CD4-positive, alpha-beta T cell treated with Interleukin-1 beta for 1 hour (primary cell): Measurements from ENCODE around the gene OPN1MW.
A peak's percentile ranks its signal among the peaks of the same experiment; 100 is the strongest.
"Not testable (repeated sequence)": the region's sequence is repeated elsewhere in the genome, so short reads cannot be mapped to it uniquely, and the experiment has no call there.

Source experiments
- DNase-seq, 2 donors: peaks; one replicate each; pipeline ENCODE4 v3.0.0-alpha.2; 2020 to 2022

OPN1MW gene

DNA sequence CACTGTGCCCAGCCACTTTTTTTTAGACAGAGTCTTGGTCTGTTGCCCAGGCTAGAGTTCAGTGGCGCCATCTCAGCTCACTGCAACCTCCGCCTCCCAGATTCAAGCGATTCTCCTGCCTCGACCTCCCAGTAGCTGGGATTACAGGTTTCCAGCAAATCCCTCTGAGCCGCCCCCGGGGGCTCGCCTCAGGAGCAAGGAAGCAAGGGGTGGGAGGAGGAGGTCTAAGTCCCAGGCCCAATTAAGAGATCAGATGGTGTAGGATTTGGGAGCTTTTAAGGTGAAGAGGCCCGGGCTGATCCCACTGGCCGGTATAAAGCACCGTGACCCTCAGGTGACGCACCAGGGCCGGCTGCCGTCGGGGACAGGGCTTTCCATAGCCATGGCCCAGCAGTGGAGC is at the start of gene OPN1MW:
OPN1MW (plus strand) TSS at position 301 of the 400 bp plus-strand sequence; CDS start at position 383, 82 bp downstream.
- DNase-seq, result not testable (repeated sequence)

DNA sequence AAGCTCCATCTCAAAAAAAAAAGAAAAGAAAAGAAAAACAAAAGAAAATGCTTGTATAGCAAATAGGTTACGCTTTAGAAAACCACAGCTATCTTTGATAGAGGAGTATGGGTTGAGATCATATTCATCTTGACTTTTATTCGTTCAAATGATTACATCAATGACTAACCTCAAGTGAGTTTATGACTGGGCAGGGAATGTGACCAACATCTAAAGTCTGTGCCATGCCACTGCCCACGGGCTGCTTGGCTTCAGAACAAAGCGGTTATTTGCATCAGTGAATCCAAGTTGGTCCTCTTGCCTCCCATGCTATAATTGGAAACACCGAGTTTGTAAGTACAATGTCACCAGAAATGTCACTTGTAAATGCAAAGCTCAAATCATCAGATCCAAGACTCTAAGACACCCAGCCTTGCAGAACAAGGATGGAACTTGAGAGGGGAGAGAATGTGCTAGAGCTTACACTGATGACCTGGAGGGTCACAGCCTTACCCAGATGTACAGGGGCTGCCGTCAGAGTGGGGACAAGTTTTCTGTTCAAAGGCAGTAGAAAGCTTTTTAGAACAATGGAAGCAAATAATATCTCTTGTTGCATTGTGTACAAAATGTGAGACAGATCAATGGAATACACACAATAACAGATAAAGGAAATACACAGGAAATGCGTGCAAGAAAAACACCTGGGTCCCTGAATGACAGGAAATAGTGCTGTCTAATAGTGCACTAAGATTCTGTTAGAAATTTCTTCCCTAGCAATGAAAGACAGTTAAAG is 46.8 kb upstream of the OPN1MW start:
- DNase-seq, result peak in 1 of 2 donors; percentile 54

DNA sequence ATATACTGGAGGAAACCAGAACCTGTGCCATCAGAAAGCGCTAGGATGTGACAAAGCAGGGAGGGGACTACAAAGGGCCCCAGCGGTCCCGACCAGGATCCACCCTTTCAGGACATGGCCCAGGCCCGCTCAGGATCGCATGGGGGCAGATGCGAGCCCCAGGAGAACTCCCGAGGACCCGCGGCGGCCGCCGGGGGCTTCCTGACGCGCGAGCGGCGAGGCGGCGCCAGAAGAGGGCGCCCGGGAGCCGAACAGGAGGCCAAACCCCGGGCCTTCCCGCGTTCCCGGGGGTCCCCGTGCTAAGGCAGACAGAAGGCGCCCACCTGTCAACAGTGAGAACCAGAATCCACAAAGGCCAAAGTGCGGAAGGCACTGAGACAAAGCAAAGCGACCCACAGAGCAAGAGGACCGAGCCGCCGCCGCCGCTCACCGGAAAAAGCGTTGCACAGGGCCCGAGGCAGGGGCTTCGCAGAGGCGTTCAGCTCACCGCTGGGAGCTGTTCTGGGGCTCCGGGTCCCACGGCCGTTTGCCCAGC is 45.7 kb upstream of the OPN1MW start:
- peak; percentile 73 to 76 for DNase-seq

DNA sequence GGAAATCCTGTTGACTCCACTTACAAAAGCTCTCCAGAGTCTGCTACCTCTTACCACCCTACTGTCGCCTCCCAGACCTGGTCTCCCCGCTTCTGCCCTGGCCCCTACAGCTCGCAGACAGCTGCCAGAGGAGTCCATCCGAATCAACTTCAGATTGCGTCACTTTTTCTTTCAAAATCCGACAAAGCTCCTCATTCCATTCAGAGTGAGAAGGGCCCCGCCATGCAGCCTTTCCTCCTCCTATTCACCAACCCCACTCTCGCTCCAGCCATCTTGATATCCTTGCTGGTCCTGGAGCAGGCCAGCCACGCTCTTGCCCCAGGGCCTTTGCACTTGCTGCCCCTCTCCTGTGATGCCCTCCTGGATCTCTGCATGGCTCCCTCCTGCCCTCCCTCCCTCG is 43.5 kb upstream of the OPN1MW start:
- DNase-seq, result no peak

DNA sequence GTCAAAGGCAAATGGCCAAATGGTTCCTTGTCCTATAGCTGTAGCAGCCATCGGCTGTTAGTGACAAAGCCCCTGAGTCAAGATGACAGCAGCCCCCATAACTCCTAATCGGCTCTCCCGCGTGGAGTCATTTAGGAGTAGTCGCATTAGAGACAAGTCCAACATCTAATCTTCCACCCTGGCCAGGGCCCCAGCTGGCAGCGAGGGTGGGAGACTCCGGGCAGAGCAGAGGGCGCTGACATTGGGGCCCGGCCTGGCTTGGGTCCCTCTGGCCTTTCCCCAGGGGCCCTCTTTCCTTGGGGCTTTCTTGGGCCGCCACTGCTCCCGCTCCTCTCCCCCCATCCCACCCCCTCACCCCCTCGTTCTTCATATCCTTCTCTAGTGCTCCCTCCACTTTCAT is 42.2 kb upstream of the OPN1MW start:
- no peak for DNase-seq

DNA sequence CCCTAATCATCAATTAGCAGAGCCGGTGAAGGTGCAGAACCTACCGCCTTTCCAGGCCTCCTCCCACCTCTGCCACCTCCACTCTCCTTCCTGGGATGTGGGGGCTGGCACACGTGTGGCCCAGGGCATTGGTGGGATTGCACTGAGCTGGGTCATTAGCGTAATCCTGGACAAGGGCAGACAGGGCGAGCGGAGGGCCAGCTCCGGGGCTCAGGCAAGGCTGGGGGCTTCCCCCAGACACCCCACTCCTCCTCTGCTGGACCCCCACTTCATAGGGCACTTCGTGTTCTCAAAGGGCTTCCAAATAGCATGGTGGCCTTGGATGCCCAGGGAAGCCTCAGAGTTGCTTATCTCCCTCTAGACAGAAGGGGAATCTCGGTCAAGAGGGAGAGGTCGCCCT is 41.7 kb upstream of the OPN1MW start:
- DNase-seq, result no peak

DNA sequence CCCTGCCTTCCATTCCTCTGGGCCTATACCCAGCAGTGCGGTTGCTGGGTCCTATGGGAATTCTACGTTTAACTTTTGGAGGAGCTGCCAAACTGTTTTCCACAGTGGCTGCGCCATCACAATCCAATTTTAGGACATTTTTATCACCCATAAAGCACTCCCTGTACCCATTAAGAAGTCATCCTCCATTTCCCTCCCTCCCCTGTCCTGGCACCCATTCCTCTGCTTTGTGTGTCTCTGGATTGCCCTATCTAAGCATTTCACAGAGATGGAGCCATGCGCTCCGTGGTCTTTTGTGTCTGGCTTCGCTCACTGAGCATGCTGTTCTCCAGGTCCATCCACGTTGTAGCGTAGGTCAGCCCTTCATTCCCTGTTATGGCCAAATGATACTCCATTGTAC is 40.0 kb upstream of the OPN1MW start:
- no peak for DNase-seq

DNA sequence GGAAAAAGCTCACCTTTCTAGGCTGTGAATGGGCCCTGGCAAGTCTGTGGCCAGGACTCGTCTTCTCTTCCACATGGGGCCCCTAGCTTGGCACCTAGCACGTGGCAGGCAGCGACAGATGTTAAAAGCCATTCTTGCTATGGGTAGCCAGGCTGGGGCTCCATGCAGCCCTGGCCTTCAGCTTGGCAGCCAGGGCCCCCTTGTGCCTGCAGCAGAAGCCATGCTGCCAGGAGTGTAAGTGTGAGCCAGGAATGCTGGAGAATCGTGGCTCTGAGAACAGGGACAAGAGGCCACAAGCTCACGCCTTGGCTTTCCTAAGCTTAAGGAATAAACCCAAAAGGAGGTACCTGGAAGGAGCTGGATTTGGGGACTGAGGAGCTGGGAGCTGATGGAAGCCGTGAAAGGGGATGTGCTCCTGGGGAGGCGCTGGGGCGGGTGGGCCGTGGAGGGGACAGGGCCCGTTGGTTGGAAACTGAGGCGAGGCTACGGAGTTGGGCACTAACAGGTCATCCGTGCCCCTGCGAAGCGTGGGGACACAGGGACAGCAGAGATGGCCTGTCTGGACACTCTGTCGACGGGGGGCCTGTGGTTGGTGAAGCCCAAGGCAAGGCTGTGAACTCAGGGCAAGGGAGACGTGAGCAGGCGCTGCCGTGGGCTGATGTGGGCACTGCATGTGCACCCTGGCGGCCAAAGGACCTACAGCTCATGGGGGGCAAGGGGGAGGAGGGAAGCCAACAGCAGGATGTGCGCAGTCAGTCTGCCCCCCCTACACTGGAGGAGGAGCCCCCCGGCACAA is 39.2 kb upstream of the OPN1MW start:
- no peak for DNase-seq

DNA sequence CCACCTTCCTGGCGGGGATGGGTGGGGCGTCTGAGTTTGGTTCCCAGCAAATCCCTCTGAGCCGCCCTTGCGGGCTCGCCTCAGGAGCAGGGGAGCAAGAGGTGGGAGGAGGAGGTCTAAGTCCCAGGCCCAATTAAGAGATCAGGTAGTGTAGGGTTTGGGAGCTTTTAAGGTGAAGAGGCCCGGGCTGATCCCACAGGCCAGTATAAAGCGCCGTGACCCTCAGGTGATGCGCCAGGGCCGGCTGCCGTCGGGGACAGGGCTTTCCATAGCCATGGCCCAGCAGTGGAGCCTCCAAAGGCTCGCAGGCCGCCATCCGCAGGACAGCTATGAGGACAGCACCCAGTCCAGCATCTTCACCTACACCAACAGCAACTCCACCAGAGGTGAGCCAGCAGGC is 38.4 kb upstream of the OPN1MW start, which contains the start of gene OPN1LW:
OPN1LW (plus strand) TSS at position 234 of the 400 bp plus-strand sequence; CDS start at position 275, 41 bp downstream.
- DNase-seq, result not testable (repeated sequence)

DNA sequence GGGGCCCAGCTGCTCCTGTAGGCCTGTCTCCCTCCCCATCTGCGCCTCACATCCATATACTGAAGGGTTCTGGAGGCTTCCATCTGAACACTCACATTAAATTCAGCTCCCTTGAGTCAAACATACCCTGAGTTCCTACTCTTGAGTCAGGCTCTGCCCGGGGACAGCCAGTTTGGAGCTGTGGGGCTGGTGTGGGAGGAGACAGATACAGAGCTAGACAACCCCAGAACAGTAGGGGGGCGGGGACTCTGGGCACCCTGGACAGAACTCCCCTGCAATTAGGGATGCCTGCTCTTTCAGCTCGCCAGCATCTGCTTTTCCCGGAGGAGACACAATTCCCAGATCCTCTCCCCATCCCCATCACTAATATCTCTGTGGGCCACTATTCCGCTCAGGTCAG is 31.4 kb upstream of the OPN1MW start:
- DNase-seq, result not testable (repeated sequence)

DNA sequence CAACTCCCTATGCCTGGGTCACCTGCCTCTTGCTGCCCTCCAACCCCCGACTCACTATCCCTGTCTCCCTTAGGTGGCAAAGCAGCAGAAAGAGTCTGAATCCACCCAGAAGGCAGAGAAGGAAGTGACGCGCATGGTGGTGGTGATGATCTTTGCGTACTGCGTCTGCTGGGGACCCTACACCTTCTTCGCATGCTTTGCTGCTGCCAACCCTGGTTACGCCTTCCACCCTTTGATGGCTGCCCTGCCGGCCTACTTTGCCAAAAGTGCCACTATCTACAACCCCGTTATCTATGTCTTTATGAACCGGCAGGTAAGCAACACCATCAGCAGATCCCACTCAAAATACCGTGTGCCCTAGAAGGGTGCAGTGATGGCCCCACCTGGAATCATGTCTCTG is 26.2 kb upstream of the OPN1MW start:
- not testable (repeated sequence) for DNase-seq

DNA sequence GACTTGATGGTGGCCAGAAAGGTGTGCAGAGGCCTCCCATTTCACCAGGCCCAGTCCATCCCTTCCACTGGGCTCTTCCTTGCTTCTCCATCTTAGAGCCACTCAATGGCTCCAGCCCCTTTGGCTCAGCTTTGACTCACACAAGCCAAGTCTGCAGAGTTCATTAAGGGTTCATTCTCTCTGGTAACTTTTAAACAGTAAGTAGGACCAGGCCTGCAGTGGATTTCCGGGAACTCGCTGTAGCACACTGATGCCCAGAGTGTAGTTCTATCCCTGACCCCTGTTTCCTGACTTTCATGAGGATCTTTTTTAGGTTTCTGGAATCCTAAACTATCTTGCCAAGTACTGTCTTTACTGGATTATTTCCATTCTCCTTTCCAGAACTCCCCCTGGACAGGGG is 25.2 kb upstream of the OPN1MW start:
- DNase-seq, result not testable (repeated sequence)

DNA sequence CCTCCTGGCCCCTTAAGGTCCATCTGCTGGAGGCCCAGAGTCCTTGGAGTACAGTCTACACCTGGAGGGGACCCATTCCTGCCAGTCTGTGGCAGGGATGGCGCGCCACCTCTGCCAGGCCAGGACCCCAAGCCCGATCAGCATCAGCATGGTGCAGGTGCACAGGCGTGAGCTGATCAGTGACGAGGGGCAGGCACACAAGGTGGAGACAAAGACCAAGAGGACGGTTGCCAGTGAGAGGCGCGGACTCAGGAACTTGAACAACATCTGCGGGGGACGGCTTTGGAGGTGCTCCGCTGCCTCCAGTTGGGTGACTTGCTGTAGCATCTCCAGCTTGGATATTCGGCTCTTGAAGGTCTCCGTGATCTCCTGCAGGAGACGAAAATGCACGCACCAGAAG is 23.1 kb upstream of the OPN1MW start:
- not testable (repeated sequence) for DNase-seq

DNA sequence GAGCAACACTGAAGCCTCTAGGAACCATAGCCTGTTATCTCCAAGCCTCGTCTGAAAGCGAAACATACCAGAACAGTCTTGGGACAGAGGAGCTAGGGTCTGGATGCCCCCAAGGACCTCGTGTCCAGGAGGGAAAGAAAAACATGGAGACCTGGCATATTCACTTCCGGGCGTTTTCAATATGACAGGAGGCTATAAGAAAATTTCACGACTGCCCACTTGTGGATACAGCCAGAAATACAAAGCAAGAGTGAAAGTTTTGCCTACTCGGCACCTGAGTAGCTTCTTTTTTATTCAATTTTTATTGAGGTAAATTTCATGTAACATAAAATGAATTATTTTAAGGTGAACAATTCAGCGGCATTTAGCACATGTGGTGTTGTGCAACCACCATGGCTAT is 17.5 kb upstream of the OPN1MW start:
- not testable (repeated sequence) for DNase-seq

DNA sequence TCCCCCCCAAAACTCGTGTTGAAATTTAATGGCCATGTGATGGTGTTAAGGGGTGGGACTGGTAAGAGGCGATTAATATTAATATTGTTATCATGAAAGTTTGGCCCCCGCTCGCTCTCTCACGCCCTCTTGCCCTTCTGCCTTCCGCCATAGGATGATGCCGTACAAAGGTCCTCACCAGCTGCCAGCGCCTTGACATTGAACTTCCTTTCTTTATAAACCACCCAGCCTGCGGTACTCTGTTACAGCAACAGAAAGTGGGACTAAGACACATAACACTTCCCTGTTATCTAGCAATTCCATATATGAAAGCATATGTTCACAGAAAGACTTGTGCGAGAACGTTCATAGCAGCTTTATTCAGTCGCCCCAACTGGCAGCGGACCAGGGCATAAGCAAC is 14.0 kb upstream of the OPN1MW start:
- DNase-seq, result not testable (repeated sequence)

DNA sequence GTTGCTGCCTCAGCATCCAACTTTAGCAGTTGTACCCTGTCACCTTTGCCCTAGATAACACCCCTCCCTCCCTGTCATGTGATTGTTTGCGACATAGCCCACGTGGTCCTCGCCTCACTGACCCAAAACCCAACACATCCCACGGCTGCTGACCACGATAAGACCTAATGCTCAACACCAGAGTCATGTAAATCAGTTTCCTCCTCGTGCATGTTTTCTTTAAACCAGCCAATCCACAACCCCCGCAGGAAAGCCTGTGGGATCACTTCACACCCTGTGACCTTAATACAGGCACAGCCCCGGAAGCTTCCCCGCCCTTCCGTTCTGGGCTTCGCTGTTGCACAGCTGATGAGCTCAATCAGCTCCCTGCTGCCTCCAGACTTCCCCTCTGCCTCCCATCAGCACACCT is 9.9 kb upstream of the OPN1MW start:
- not testable (repeated sequence) for DNase-seq

DNA sequence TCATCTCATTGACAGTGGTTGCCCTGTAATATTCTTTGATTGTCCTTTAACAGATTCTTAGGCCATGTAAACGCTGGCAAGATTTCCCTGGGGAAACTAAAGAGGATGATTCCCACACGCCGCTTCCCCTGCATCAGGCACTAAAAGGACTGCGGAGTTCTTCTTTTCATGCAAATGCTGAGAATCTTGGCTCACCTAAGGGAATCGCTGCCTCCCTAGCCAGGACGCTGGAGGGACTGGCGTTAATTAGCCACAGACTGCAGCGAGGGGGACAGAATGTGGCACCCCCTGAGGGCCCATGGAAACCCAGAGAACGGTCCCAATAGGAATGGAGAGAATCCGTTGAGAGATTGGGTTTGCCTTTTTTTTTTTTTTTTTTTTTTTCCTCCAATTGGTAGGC is 8.0 kb upstream of the OPN1MW start:
- DNase-seq, result not testable (repeated sequence)

DNA sequence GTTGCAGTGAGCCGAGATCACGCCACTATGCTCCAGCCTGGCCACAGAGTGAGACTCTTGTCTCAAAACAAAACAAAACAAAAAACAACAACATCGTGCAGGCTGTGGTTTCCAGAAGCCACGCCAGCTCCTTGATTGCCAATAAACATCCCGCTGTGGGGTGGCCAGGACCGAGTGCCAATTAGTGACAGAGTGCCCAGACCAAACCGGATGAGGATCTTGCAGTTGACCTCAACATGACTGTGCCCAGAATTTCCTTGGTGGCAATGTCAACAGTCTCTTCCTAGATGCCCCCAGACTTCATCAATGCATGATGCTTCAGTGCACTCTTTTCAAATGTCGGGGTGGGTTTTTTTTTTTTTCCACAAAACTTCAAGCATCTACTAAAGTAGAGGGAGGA is 1.4 kb downstream of the OPN1MW start:
- DNase-seq, result not testable (repeated sequence)

DNA sequence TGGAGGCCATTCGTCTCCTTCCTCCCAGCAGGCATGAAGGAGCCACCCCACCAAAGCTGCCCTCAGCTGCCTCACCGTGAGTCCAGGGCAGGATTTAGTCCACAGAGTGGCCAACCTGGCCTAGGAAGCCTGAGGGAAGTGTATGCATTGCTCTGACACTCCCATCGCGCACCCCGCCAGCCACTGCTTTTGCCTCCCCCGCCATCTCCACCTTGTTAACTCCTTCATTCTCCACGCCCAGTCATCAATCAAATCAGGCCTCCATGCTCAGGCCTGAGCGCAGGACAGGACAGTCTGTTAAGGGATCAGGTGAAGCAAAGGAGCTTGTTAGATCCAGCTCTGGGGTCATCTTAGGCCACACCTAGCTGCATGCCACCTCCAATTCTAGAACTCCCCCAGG is 10.4 kb downstream of the OPN1MW start:
- not testable (repeated sequence) for DNase-seq

DNA sequence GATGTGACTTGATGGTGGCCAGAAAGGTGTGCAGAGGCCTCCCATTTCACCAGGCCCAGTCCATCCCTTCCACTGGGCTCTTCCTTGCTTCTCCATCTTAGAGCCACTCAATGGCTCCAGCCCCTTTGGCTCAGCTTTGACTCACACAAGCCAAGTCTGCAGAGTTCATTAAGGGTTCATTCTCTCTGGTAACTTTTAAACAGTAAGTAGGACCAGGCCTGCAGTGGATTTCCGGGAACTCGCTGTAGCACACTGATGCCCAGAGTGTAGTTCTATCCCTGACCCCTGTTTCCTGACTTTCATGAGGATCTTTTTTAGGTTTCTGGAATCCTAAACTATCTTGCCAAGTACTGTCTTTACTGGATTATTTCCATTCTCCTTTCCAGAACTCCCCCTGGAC is 11.9 kb downstream of the OPN1MW start:
- DNase-seq, result not testable (repeated sequence)

DNA sequence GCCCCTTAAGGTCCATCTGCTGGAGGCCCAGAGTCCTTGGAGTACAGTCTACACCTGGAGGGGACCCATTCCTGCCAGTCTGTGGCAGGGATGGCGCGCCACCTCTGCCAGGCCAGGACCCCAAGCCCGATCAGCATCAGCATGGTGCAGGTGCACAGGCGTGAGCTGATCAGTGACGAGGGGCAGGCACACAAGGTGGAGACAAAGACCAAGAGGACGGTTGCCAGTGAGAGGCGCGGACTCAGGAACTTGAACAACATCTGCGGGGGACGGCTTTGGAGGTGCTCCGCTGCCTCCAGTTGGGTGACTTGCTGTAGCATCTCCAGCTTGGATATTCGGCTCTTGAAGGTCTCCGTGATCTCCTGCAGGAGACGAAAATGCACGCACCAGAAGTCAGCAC is 14.1 kb downstream of the OPN1MW start:
- not testable (repeated sequence) for DNase-seq

DNA sequence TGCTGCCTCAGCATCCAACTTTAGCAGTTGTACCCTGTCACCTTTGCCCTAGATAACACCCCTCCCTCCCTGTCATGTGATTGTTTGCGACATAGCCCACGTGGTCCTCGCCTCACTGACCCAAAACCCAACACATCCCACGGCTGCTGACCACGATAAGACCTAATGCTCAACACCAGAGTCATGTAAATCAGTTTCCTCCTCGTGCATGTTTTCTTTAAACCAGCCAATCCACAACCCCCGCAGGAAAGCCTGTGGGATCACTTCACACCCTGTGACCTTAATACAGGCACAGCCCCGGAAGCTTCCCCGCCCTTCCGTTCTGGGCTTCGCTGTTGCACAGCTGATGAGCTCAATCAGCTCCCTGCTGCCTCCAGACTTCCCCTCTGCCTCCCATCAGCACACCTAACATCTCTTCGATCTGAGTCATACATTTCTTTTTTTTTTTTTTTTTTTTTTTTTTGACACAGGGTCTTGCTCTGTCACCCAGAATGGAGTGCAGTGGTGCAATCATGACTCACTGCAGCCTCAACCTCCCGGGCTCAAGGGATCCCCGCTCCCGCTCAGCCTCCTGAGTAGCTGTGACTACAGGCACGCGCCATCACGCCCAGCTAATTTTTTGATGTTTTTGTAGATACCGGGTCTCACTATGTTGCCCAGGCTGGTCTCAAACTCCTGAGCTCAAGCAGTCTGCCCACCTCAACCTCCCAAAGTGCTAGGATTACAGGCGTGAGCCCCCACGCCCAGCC is 27.4 kb downstream of the OPN1MW start:
- DNase-seq, result not testable (repeated sequence)

DNA sequence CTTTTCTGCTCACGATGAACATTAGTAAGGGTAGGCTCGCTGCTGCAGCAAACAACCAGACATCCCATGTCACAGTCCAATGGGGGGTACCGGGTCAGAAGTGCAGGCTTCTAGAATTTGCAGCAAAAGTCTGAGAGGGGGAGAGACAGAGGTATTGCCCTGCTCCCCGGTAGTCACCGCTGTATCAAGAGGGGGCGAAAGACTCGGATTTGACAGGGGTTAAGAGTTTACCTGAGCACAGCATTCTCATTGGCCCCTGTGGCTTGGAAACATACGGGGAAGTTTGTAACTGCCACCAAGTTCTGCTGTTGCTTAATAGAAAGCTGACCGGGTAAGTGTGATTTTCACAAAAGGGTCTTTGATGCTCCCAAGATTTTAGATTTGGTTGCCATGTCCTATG is 28.7 kb downstream of the OPN1MW start:
- DNase-seq, result peak in 1 of 2 donors; percentile 0
